B cell (primary cell): ENCODE results near the gene KDM7A.

ENCODE experiments used
- CTCF ChIP-seq: fragments of 200-600 bp; IDR thresholded peaks from one replicate; pipeline ENCODE4 v1.8.0; 2022; ENCODE audit warnings: antibody characterized with exemption, mild to moderate bottlenecking
- EZH2 ChIP-seq: IDR thresholded peaks from 2 replicates; pipeline ENCODE4 v1.6.1; 2012; ENCODE audit warnings: borderline replicate concordance, low read depth, mild to moderate bottlenecking, moderate library complexity, low read length; ENCODE audit not compliant: insufficient read depth, poor library complexity, severe bottlenecking

GRCh38 chr7:140217750-140218501 is 41.1 kb upstream of the KDM7A start:
- no peak for TF ChIP-seq EZH2
- no peak for TF ChIP-seq CTCF
